GM12892 (cell line): ENCODE measurements around the gene WDR83.

Source experiments
- DNase-seq: peaks from one replicate; pipeline ENCODE4 v3.0.0; 2011; ENCODE audit not compliant: insufficient read length
- FAIRE-seq: peaks from 2 replicates; lab custom pipeline; 2011; peaks lifted over from hg19 to GRCh38; lab: Jason Lieb, UNC
- POLR2A ChIP-seq: IDR thresholded peaks from 2 replicates; pipeline ENCODE4 v1.6.1; 2011; ENCODE audit warnings: low read depth, low read length, control low read depth
- POLR2AphosphoS5 ChIP-seq: IDR thresholded peaks from 2 replicates; pipeline ENCODE4 v1.6.1; 2011; ENCODE audit warnings: low read depth, low read length, control low read depth
- TAF1 ChIP-seq: IDR thresholded peaks from 2 replicates; pipeline ENCODE4 v1.6.1; 2011; ENCODE audit warnings: low read depth, mild to moderate bottlenecking, control low read depth, low read length, borderline replicate concordance

Gene WDR83

DNA sequence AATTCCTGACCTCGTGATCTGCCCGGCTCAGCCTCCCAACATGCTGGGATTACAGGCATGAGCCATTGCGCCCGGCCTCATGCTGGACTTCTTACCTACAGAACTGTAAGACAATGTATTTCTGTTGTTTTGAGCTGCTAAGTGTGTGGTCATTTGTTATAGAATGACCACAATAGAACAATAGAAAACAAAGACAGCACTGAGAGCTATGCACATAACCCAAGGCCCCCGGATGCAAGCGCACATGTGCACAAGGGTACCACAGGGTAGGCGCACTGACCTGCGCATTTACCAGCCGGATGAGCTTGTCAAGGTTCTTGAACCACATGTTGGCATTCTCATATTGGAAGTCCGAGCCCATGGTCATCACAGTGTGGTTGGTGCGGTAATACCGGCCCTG, 5.6 kb upstream of the WDR83 start:
- FAIRE-seq (no peak), DNase-seq (no peak)
- TF ChIP-seq POLR2AphosphoS5, result no peak
- no peak for TF ChIP-seq TAF1
- no peak for TF ChIP-seq POLR2A

- DNase-seq, result no peak
- no peak for FAIRE-seq
- 0 out of 2 replicates have a peak, but pooled peaks have one; percentile 28 for TF ChIP-seq POLR2A
- no peak for TF ChIP-seq TAF1
These were observed 2.0 kb upstream of the WDR83 start for GRCh38 chr19:12664406-12665280.

DNA sequence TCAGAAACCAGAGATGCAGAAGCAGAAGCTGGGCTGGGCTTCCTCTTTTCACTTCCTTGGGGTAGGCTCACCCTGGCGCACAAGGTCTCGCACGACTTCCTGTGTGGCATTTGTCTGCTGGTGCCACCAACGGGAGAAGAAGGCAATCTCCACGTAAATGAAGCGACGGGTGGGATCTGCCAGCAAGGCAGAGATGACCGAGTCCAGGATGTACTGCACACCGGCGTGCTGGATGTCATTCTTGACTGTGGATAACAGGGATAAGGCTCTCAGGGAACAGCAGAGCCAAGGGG, 1.4 kb upstream of the WDR83 start:
- TF ChIP-seq TAF1 (0 out of 2 replicates have a peak, but pooled peaks have one; percentile 22), POLR2AphosphoS5 (no peak)
- DNase-seq (peak; percentile 73), FAIRE-seq (peak; percentile 91)

GRCh38 chr19:12665671-12666264, 839 bp upstream of the WDR83 start:
- TF ChIP-seq POLR2A, result no peak
- TF ChIP-seq POLR2AphosphoS5, result no peak
- TF ChIP-seq TAF1, result no peak
- no peak for DNase-seq
- FAIRE-seq, result peak; percentile 53

- FAIRE-seq (no peak), DNase-seq (no peak)
- no peak for TF ChIP-seq POLR2AphosphoS5
These were observed 1.2 kb downstream of the WDR83 start for GRCh38 chr19:12667731-12668302.

- DNase-seq, result no peak
- TF ChIP-seq TAF1 (no peak), POLR2AphosphoS5 (no peak), POLR2A (no peak)
- FAIRE-seq, result no peak
These were observed 1.7 kb downstream of the WDR83 start for GRCh38 chr19:12668346-12668745.

DNA sequence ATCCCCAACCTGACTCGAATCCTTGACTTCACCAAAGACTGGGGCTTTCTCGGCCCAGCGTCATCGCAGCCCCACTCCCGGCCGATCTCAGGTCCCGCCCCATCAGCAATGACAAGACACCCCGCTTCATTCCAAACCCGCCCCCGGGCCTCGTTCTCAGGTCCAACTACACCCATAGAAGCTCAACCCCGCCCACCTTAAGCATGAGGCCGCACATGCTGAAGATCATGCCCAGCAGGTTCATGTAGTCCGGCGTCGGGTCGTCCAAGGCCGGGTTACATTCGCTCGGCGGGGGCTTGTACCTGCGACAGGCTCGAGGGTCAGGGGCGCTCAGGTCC, 2.3 kb downstream of the WDR83 start:
- FAIRE-seq (no peak), DNase-seq (no peak)
- TF ChIP-seq POLR2A, result no peak
- TF ChIP-seq TAF1, result no peak
- TF ChIP-seq POLR2AphosphoS5, result no peak

- TF ChIP-seq POLR2A (peak; percentile 72; the same call in 1 of the 2 replicates), TAF1 (0 out of 2 replicates have a peak, but pooled peaks have one; percentile 24), POLR2AphosphoS5 (peak; percentile 72)
- peak; percentile 99 for FAIRE-seq
- peak; percentile 68 for DNase-seq
These were observed 2.9 kb downstream of the WDR83 start for GRCh38 chr19:12669270-12670158.

DNA sequence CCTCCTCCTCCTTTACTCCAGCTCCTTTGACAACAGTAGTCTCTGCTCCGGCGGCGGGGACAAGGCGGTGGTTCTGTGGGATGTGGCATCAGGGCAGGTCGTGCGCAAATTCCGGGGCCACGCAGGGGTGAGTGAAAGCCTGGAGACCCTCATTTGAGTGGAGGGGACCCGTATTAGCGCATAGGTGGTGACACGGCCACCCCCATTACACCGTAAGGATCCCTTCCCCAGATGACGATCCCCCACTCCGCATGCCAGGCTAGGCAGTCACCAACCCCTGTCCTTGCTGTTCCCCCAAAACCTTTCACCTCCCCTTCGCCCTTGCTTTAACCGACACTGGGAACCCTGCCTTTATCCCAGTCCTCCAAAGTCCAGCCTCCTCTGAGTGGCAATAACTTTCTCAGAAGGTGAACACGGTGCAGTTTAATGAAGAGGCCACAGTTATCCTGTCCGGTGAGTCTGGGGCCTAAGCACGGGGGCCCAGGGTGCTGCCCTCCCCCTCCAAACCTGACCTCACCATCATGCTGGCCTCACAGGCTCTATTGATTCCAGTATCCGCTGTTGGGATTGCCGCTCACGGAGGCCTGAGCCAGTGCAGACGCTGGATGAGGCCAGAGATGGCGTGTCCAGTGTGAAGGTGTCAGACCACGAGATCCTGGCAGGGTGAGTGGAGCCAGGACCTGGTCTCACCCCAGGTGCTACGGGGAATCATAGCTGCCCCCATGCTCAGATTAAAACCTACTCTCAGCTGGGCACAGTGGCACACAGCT, 3.7 kb downstream of the WDR83 start:
- TF ChIP-seq POLR2A (no peak; the same call in 1 of the 2 replicates), POLR2AphosphoS5 (peak; percentile 60; the same call in 1 of the 2 replicates)
- FAIRE-seq (no peak), DNase-seq (no peak)

- FAIRE-seq, result no peak
These were observed 6.1 kb downstream of the WDR83 start for GRCh38 chr19:12672744-12673143.

More at GRCh38 chr19:12672744-12673143, 6.1 kb downstream of the WDR83 start:
- DNase-seq, result no peak
- TF ChIP-seq POLR2AphosphoS5 (no peak), POLR2A (peak; percentile 38; the same call in 1 of the 2 replicates)
